Cardiac septum (tissue), 1 donor: Measurements from ENCODE around the gene GDPD4. TPM values are rescaled to one million over a fixed set of nuclear protein-coding genes. Genes with fewer than 3 reads are reported as not detected.

Experiments
- DNase-seq: peaks from one replicate; pipeline ENCODE4 v3.0.0-alpha.2; 2020; ENCODE audit warnings: low spot score
- intact Hi-C: fragments of 100-400 bp; cut with DNase I; formaldehyde crosslinking; loops from one replicate; pipeline ENCODE4 v1.14.0; 2022
- total RNA-seq: library from RNA; stranded (reverse); fragmentation: NEBNext Ultra II Directional; extraction: Animal tissue kit (Norgen Biotek cat#: 25700); gene quantifications from one replicate; pipeline ENCODE4 v1.2.1, GENCODE V29; 2021
- donor health status: DM: no; HTN: no; CAD: no.

The GDPD4 gene
- total RNA-seq, 1 donor from 2014 or later: not detected

GRCh38 chr11:77181799-77182541, 119.5 kb downstream of the GDPD4 start:
- intact Hi-C loops: no loop called here
- DNase-seq: no peak

- intact Hi-C loops: no loop called here
- DNase-seq: no peak
Measured at GRCh38 chr11:77181226-77181625, 120.3 kb downstream of the GDPD4 start.

GRCh38 chr11:77180346-77180745, 121.1 kb downstream of the GDPD4 start:
- no peak for DNase-seq
- intact Hi-C loops: no loop called here

GRCh38 chr11:77179681-77180080, 121.8 kb downstream of the GDPD4 start:
- intact Hi-C loops: no loop called here
- no peak for DNase-seq

GRCh38 chr11:77179048-77179447, 122.4 kb downstream of the GDPD4 start:
- no peak for DNase-seq
- intact Hi-C loops: no loop called here

- intact Hi-C loops: no loop called here
- DNase-seq: no peak
Measured at GRCh38 chr11:77178150-77178549, 123.3 kb downstream of the GDPD4 start.

GRCh38 chr11:77176996-77177395, 124.5 kb downstream of the GDPD4 start:
- DNase-seq: no peak
- intact Hi-C loops: no loop called here

GRCh38 chr11:77175869-77176539, 125.5 kb downstream of the GDPD4 start:
- intact Hi-C loops: no loop called here
- no peak for DNase-seq

- DNase-seq: no peak
- intact Hi-C loops: no loop called here
Measured at GRCh38 chr11:77175021-77175842, 126.3 kb downstream of the GDPD4 start.

GRCh38 chr11:77174559-77174958, 126.9 kb downstream of the GDPD4 start:
- intact Hi-C loops: no loop called here
- no peak for DNase-seq

- intact Hi-C loops: no loop called here
- no peak for DNase-seq
Measured at GRCh38 chr11:77173494-77173893, 128.0 kb downstream of the GDPD4 start.

- intact Hi-C loops: no loop called here
- no peak for DNase-seq
Measured at GRCh38 chr11:77172666-77172982, 128.9 kb downstream of the GDPD4 start.

- DNase-seq: no peak
Measured at GRCh38 chr11:77171885-77172665, 129.4 kb downstream of the GDPD4 start.

GRCh38 chr11:77171254-77171653, 130.2 kb downstream of the GDPD4 start:
- intact Hi-C loops: no loop called here
- DNase-seq: no peak

More at GRCh38 chr11:77171885-77172665, 129.4 kb downstream of the GDPD4 start:
- intact Hi-C loops: no loop called here

- DNase-seq: no peak
- intact Hi-C loops: no loop called here
Measured at GRCh38 chr11:77170107-77170506, 131.4 kb downstream of the GDPD4 start.

GRCh38 chr11:77167791-77168190, 133.7 kb downstream of the GDPD4 start:
- DNase-seq: no peak
- intact Hi-C loops: no loop called here

GRCh38 chr11:77167111-77167626, 134.3 kb downstream of the GDPD4 start:
- intact Hi-C loops: no loop called here
- no peak for DNase-seq
